SU-DHL-6 (cell line): Measurements from ENCODE around the gene NTM.

ENCODE experiments used
- CTCF ChIP-seq: fragments of 200-600 bp; sonication (generic); IDR thresholded peaks from one replicate; pipeline ENCODE4 v1.5.1; 2017; ENCODE audit warnings: antibody characterized with exemption, mild to moderate bottlenecking, low read length, moderate library complexity; ENCODE audit not compliant: insufficient read depth, poor library complexity, severe bottlenecking
- EZH2phosphoT487 ChIP-seq: fragments of 200-600 bp; sonication (generic), shearing (Covaris generic); conservative IDR thresholded peaks from 2 replicates; pipeline ENCODE4 v1.6.1; 2018; ENCODE audit warnings: mild to moderate bottlenecking, antibody characterized with exemption, low read length, moderate library complexity, mixed read lengths

DNA sequence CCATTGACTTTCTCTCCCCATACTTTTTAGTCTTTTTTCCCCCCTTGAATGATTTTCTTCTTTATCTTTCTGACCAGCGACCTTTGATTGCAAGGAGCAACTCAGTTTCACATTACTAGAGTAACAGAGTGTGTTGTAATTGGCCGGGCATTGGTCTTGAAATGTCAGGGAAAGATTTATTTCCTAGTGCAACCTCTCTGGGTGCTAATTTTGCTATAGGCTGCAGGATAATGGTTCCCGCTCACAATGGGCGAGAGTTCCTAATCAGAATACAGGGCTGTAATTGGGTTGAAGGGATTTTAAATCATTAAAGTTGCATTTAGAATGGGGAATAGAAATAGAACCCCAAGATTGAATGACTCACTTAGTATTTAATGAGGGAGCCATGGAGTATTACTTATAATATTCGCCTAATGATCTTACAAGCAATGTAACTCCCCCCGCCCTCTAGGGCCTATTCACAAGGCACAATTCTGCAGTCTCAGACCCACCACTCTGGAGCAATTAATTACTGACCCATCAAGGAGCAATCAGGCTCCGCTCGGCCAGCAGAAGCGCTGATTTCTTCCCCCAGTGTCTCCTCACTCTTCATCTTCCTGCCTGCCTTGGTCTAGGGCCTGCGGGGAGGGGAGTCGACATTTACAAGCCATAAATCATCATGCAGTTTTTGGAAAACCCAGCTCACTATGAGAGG, 725.9 kb downstream of the NTM start:
- TF ChIP-seq EZH2phosphoT487 (no peak), CTCF (no peak)
